HG02943 (cell line): ENCODE results near the gene TP63.

Experiments
- ATAC-seq: cut with Tn5 transposase; IDR thresholded peaks from one replicate; pipeline ENCODE4 v1.9.1; 2021; ENCODE audit warnings: mild to moderate bottlenecking, low read depth, moderate library complexity; ENCODE audit not compliant: unreplicated experiment

Gene TP63

DNA sequence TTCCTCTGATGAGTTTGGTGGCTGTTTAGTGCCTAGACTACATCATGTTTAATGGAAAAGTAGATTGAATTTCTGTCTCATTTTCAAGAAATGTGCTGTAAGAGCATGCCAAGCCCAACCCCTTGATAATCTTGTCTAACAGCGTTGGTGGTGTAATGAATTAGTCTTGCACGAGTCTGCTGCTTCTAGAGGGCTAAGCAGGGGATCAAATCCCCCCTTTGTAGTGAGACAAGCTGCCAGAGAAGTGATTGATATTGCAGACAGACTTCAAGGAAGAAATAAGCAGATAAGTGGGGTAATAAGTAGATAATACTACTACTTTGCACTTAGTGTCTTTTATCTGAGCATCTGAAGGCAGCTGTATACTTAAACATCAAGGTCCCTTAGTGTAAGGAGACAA is 141.4 kb downstream of the TP63 start:
- no peak for ATAC-seq

DNA sequence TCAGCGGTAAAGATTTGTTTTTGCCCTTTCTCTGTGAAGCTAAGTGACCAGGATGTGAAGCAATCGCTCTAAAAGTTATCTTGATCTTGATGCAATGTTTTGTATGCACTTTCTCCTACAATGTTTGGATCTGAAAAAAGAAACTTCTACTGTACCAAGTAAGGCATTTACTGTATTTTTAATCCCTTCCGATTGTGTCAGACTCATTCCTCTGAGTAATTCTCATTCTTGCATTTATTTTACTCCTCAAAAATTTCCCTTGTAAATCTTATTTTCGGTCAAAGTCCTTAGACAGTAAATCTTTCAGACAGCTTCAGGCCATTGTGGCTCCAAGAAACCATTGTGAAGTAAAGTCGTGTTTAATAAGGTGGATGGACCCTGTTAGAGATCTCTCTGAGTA is 141.9 kb downstream of the TP63 start:
- no peak for ATAC-seq

DNA sequence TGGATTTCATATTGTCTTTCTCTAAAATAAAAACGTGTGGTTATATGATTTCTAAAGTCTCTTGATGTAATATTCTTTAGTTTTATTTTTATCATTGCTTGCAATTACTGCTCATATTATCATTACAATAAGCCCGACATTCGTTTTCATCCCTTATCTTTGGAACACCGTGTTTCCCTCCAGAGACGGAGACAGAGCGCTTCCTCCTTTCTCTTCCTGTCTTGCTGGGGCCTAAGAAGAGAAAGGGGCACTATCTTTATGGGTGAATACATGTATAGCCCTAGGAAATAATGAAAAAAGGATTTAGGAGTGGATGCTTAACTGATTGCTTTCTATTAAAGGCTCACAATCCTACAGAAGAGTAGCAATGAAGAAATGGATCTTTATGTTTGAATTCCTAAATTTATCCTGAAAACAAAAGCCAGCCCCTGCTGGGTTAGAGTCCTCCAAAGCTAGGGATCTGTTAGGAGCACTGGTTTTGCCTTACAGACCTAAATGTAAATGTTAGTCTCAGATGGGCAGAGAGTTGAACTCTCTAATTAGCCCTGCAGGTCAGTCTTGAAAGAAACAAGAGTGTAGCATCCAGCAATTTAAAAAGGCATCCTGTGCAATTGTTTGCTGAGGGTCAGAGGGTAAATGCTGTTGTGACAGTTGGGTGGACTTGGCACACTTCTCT is 145.1 kb downstream of the TP63 start:
- ATAC-seq = no peak

DNA sequence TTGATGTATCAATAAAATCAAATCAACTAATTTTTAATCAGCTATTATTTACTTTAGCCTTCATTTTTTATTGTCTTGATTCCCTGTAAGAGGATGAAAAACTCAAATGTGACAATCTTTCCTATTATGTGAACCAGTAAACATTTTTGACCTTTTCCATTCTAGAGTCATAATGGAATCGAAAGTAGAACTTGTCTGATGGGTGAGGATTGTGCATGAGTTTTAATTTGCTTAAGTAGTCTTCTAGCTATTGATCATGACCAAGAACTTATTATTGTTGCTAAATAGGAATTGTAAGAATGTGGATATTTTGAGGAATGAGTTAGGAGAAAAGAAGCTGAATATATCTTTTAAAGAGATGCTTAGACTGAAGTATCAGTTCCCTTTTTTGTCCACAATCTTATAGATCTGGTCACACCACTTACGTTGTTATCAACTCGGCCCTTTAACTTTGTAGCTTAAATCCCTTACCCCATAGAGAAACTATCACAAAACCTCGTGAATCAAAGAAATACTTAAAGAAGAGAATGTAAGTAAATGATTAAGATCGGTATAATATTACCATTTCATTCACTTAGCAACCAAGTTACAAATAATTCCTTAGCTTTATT is 147.3 kb downstream of the TP63 start:
- no peak for ATAC-seq

DNA sequence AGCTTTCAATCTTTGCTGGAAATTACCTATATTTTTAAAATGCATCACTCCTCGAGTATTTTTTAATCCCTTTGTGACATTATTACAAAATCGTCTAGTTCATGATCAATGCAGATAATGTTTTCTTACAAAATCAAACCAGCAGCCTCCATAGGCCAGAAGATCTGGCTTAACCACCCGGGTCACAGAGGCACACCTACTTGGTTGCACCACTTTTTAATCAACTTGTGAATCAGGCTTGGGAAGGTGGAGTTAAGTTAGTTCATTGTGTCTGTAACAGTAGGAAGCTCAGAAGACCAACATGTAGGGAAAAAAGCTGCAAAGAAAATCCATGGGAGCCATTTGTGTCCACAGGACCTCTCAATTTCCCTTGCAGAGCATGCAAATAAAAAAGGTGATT is 148.0 kb downstream of the TP63 start:
- no peak for ATAC-seq

DNA sequence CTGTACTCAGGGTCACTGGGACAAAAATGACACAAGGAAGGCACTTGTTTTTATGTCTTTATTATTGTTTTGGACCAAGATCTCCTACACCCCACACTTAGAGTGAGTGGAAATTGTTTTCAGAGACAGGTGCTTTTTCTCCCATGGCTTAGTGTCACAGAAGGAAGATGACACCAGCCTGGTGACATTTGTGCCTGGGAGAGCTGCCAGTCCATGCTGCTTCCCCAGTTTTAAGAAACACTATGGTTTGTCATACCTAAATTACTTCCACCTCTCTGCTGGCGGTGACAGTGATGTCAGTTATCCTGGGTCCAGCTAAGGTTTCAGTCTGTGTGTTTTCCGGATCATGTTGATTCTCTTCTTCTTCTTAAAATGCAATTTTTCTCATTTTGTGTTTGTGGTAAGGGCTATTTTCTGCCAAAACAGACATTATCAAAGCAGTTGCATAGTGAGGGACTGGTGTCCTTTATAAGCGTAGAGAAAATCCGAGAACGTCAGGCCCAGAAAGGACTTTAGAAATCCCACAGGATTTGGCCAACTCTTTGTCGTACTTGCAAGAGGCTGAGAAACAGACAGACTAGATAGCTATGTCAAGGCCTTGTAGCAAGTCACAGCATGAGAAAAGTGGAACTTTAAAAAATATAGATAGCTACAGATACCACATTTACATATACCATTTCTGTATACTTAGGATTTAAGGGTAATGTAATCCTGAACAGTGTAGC is 149.5 kb downstream of the TP63 start:
- no peak for ATAC-seq

DNA sequence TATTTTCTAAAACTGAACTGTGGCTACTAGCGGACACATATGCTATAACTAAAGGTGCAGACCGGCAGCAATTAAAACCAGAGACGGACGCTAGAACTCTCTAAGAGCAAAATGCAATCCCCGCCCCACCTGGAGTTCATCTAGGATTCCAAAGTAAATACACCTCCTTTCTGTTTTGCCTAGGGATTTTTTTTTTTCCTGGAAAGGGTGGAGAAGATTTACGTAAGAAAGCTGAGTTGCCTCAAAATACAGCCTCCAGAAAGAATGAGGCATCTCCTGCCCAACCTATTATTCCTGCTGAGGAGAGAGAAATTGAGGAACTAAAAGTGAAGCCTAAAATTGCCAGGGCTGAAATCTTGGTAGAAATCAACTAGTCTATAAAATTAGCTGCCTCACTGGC is 150.2 kb downstream of the TP63 start:
- ATAC-seq = no peak

DNA sequence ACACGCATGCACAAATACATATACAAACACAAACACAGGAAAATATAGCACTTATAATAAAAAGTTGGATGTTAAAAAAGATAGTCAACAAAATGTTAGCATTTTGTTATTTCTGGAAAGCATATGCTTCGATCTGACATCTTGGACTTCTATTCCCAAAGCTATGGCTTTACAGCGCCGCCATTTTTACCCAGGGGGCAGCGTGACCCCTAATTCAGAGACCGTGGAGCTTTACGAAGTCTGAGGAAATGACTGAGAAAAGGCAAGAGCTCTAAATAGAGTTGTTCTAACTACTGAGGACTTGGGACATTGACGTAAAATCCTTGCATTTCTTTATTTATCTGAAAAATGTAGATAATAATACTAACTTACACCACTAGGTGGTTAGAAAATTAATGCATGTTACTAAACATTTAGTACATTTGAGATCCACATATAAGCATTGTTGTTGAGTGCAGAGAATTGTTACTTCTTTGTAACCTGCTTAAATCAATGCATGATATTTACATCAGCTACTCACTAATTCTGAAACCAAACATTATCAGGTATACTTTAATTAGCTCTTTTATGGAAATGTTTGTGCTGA is 155.4 kb downstream of the TP63 start:
- no peak for ATAC-seq

DNA sequence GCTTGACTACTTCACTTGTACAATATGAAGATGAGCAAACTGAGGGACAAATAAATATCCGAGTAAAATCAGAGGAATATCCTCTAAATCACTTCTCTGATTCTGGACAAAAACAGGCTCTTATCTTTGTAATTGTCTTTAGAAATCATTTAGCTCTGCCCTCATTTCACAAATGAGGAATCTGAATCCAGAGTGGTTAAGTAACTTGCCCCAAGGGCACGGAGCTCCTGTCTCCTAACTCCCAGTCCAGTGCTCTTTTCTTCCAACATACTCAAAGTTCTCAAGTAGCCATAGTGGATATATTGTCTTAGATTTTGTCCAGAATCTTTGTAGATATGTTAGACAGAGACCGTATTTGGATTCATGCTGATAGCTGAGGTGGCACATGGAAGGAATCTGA is 156.0 kb downstream of the TP63 start:
- ATAC-seq = no peak

DNA sequence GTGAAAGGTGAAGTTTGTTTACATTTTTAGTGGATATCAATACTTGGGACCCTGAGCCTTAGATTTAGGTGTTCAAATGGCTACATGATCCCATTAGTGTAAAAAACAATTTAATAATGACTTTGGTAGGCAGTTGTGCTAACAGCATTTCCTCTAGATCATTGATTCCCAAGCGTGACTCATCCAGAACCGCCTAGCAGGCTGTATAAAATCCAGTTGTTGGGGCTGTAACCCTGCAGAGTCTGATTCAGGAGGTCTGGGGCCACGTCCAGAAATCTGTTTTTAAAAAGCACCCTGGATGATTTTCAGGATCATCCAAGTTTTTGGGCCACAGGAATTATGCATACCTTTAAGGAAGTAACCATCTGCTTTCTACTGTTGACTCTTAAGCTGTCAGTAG is 156.4 kb downstream of the TP63 start:
- no peak for ATAC-seq

DNA sequence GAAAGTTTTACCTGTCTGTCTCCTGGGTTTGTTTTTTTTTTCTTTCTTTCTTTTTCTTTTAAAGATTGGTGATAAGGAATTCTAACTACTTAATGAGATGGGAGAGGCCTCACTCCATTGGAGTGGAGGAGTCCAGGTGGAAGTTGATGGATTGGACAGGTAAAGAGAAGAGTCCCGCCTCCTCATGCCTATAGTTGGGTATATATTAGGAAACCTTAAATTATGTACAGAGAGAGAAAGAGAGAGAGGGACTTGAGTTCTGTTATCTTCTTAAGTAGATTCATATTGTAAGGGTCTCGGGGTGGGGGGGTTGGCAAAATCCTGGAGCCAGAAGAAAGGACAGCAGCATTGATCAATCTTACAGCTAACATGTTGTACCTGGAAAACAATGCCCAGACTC is 158.2 kb downstream of the TP63 start:
- ATAC-seq = no peak

DNA sequence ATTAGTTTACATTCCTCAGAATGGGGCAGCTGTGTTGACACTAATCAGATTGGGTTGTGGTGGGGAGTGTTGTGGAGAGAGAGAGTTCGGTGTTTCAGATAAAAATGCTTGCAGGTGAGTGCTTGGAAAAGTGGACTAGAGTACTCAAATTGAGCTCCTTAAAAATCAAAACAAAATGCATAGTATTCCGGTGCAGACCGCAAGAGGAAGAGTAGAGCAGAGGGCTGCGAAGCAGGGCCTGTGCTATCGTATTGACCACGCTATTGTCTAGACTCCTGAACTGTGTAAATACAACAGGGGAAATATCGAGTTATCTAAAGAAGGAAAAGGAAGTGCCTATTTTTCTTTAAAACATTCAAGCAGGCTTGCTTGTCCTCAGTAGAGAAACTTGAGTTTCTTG is 159.5 kb downstream of the TP63 start:
- no peak for ATAC-seq

DNA sequence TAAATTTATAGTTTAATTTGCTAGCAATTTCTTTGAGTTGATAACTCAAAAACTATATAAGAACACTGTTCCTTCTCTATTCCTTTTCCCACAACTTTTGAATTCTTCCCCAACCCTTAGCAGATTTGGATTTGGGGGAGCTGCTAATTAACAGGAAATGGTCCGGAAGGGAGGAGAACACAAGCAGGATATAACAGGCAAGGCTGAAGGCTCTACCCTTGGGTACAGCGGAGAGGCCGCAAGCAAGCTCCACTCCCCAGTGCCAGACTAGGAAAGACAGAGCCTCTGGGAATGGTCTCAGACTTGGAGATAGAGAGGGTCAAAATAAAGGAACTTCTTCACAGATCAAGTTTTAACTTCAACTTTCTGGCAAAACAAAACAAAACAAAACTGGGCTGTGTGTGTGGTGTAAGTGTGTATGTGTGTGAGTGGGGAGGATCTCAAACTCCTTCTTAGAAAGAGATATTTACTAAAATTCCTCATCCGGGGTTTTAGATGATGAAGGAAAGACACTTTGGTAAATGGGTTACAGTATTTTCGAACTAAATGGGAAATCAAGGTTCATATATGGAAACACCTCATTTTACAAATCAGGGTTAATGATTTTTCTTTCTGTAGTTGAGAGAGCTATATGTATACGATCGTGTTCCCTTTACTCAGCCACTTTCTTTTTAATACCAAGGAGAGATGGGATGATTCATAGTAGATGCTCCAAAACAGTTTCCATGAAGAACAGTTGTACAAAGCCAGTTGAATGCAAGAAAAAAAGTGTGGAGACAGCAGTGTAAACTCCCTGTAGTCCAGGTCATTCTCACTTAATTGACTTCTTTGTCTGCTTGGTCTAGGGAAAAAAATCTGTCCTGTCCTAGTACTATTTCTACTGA is 161.1 kb downstream of the TP63 start:
- no peak for ATAC-seq

DNA sequence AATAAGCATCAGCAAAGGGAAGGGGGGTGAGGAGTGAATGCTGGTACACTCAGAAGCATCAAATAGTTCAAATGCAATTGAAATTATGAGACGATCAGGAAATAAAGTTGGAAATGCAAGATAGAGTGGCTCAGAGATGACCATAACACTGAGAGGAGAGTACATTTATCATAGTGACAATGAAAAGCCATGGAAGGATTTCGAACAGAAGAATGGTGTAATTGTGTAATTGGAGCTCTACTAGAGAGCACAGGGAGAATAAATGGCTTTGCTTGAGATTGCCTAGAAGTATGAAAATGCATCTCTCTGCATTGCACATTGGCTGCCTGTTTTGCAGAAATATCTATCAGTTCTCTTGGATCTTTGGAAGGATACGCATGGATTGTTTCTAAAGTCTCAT is 163.3 kb downstream of the TP63 start:
- no peak for ATAC-seq

DNA sequence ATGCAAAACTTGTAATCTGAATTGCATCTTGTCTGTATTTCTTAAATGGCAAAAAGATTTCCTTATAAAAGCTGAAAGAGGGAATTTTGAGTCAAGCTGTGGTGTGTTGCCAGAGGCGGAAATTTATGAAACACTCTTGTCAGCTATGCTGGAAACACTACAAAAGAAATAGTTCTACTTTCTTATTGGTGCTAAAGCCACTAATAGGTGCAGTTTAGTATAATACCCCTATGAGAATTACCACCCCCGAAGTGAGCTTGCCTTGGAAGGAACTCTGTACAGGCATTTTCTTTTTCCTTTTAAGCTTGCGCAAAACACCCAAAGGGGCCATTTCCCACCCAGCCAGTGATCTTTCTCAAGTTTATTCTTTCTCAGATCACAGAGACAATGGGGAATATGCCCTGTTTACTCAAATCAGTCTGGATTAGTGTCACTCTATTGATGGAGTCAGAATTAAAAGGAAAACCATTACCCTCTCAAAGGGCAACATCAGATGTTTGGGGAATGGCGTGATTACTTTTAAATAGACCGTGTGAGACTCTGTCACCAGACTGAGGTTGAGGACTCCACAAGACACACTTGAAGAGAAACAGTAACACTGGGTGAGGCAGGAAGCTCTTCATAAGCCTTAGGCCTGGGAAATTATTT is 166.0 kb downstream of the TP63 start:
- ATAC-seq = no peak

DNA sequence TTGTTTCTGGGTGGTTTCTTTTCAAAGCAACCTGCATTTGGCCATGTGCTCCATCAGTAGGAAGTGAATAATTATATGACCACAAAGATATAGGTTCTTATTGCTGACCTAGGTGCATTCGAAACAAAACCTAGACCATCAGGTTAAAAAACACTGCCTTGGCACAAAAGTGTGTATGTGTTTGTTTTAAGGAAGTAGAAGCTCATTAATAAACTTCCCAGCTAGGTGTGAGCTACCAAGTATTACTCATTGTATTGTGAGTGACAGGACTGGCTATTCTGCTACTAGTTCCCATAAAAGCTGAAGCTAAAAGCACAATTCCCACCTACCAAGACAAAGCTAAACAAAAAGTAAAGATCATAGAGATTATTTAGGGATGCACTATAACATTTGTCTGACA is 168.2 kb downstream of the TP63 start:
- ATAC-seq = no peak

DNA sequence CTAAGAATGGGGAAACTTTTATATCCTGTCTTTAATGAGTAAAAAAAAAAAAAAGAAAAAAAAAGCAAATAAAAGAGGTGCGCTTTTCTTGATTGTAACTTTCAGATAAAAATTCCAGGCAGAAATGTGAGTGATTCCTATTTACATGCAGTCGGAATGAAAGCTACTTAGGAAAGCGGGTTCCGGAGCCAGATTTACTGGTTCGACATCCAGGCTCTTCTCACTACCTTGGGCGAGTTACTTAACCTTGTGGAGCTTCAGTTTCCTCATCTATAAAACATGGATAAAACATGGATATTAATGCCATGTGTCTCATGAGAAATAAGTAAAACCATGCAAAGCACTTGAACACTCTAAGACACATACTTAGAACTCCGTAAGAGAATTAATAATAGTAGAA is 169.2 kb downstream of the TP63 start:
- ATAC-seq = no peak

DNA sequence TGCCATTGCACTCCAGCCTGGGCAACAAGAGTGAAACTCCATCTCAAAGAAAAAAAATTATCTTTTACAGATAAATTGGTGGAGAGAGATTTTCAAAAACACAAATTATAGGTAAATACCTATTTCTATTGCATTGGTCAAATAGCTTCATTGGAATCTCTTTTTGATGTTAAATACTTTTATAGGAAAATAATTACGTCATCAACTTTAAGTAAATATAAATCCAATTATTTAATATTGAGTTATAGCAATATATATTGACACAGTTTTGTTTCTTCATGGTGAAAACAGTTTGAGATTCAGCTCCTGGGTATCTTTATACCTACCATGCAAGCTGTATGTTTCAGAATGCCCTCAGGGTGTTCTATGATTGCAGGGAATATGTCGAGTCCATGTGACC is 172.1 kb downstream of the TP63 start:
- no peak for ATAC-seq

DNA sequence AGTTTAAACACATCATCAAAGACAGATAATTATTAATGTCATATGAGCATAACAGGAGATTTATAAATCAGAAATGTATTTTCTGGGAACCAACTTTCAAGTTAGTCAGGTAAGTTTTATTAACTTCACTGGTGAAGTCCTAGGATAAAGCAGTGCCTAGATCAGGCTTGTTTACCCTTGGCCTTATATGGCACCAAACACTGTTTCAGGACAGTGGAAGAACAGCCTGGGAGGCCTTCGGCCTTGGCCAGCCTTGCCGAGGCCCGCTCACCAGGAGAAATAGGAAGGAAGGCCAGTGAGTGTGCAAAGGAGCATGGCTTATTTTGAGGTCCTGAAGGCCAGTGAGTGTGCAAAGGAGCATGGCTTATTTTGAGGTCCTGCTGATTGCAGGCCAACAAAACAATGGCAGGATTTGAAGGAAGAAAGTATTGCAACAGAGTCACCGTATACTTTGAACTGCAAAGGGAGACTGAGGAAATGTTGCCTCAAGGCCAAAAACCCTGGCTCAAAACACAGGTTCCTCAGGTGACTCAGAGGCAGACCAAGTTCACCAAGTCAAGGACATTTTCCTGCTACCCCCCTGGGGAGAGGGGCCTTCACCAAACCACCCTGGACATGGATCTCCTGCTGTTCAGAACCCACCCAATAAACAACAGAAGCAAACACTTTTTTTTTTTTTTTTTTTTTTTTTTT is 174.3 kb downstream of the TP63 start:
- ATAC-seq = no peak
